ENCODE data around the gene TMEM97. TPM values are rescaled to one million over a fixed set of nuclear protein-coding genes. Genes with fewer than 3 reads are reported as not detected.
A peak's percentile ranks its signal among the peaks of the same experiment; 100 is the strongest.

The TMEM97 gene
- total RNA-seq, 2 donors from 2014 or later, result 72.1 to 80.7 TPM

GRCh38 chr17:28345419-28346198 is 26.6 kb downstream of the TMEM97 start:
- no peak for TF ChIP-seq CTCF (conservative IDR thresholded peaks at IDR 0.05)
- H3K9ac ChIP-seq (ENCODE audit: extremely low read depth, low read length, poor library complexity, severe bottlenecking), result peak overlapping the region; percentile 25
- peaks cover 4% of the 10 kb centered on the region for H3K4me1 Mint-ChIP-seq
- no peak overlapping the region for H3K4me3 ChIP-seq (ENCODE audit: low read length)
- H3K27me3 ChIP-seq (ENCODE audit: control insufficient read depth, insufficient read depth, low read length, poor library complexity, severe bottlenecking), result no peaks in the 10 kb centered on the region
- H3K27ac Mint-ChIP-seq, result peak overlapping the region; percentile 52
- no peak overlapping the region for H3K4me3 Mint-ChIP-seq
- peak overlapping the region; percentile 72 for H3K27ac ChIP-seq (ENCODE audit: low read depth, low read length)
- H3K9me3 ChIP-seq (ENCODE audit: control insufficient read depth, low read length), result no peaks in the 10 kb centered on the region
- peaks cover 96% of the 10 kb centered on the region for H3K36me3 ChIP-seq (ENCODE audit: control insufficient read depth, insufficient read depth, low read length)
- H3K4me1 ChIP-seq (ENCODE audit: control insufficient read depth, insufficient read depth, low read length), result peaks cover 9% of the 10 kb centered on the region
- H3K36me3 Mint-ChIP-seq (ENCODE audit: low read depth), result peaks cover 79% of the 10 kb centered on the region
- no peak for DNase-seq
- 95% methylated on average over 11 to 13 of the region's 13 CpGs for WGBS, 2 experiments (ENCODE audit: insufficient coverage in 1 of 2, insufficient read length in 1 of 2)
- H3K9me3 Mint-ChIP-seq, result no peaks in the 10 kb centered on the region
- H3K27me3 Mint-ChIP-seq (ENCODE audit: insufficient read depth), result no peaks in the 10 kb centered on the region

- no peak for TF ChIP-seq CTCF (conservative IDR thresholded peaks at IDR 0.05)
- Mint-ChIP-seq H3K36me3 (ENCODE audit: low read depth) (peaks cover 81% of the 10 kb centered on the region), H3K4me3 (no peak overlapping the region), H3K9me3 (no peaks in the 10 kb centered on the region), H3K27ac (peak overlapping the region; percentile 52), H3K4me1 (peaks cover 4% of the 10 kb centered on the region), H3K27me3 (ENCODE audit: insufficient read depth) (no peaks in the 10 kb centered on the region)
- peak; percentile 69 for DNase-seq
- H3K4me1 ChIP-seq (ENCODE audit: control insufficient read depth, insufficient read depth, low read length), result peaks cover 9% of the 10 kb centered on the region
- H3K9ac ChIP-seq (ENCODE audit: extremely low read depth, low read length, poor library complexity, severe bottlenecking), result peak overlapping the region; percentile 25
- H3K4me3 ChIP-seq (ENCODE audit: low read length), result no peak overlapping the region
- H3K27me3 ChIP-seq (ENCODE audit: control insufficient read depth, insufficient read depth, low read length, poor library complexity, severe bottlenecking), result no peaks in the 10 kb centered on the region
- peak overlapping the region; percentile 72 for H3K27ac ChIP-seq (ENCODE audit: low read depth, low read length)
- WGBS, 2 experiments (ENCODE audit: insufficient coverage in 1 of 2, insufficient read length in 1 of 2), result 73% methylated on average over 2 of the region's 2 CpGs
- H3K9me3 ChIP-seq (ENCODE audit: control insufficient read depth, low read length), result no peaks in the 10 kb centered on the region
- H3K36me3 ChIP-seq (ENCODE audit: control insufficient read depth, insufficient read depth, low read length), result peaks cover 95% of the 10 kb centered on the region
These were observed 27.2 kb downstream of the TMEM97 start for GRCh38 chr17:28346199-28346580.

- Histone ChIP-seq H3K27ac (ENCODE audit: low read depth, low read length) (peak overlapping the region; percentile 53), H3K9ac (ENCODE audit: extremely low read depth, low read length, poor library complexity, severe bottlenecking) (peak overlapping the region; percentile 25), H3K4me3 (ENCODE audit: low read length) (no peak overlapping the region), H3K4me1 (ENCODE audit: control insufficient read depth, insufficient read depth, low read length) (peaks cover 9% of the 10 kb centered on the region), H3K9me3 (ENCODE audit: control insufficient read depth, low read length) (no peaks in the 10 kb centered on the region), H3K36me3 (ENCODE audit: control insufficient read depth, insufficient read depth, low read length) (peaks cover 95% of the 10 kb centered on the region), H3K27me3 (ENCODE audit: control insufficient read depth, insufficient read depth, low read length, poor library complexity, severe bottlenecking) (no peaks in the 10 kb centered on the region)
- no peaks in the 10 kb centered on the region for H3K9me3 Mint-ChIP-seq
- no peaks in the 10 kb centered on the region for H3K27me3 Mint-ChIP-seq (ENCODE audit: insufficient read depth)
- peak; percentile 73 for DNase-seq
- TF ChIP-seq CTCF (conservative IDR thresholded peaks at IDR 0.05), result peak; percentile 62
- H3K36me3 Mint-ChIP-seq (ENCODE audit: low read depth), result peaks cover 83% of the 10 kb centered on the region
- H3K4me1 Mint-ChIP-seq, result peaks cover 4% of the 10 kb centered on the region
- 90 to 100% methylated on average over 1 to 5 of the region's 7 CpGs for WGBS, 2 experiments (ENCODE audit: insufficient coverage in 1 of 2, insufficient read length in 1 of 2)
- H3K4me3 Mint-ChIP-seq, result no peak overlapping the region
- peak overlapping the region; percentile 73 for H3K27ac Mint-ChIP-seq
These were observed 27.8 kb downstream of the TMEM97 start for GRCh38 chr17:28346746-28347246.
